ENCODE measurements around the gene PAX3.

The PAX3 gene

DNA sequence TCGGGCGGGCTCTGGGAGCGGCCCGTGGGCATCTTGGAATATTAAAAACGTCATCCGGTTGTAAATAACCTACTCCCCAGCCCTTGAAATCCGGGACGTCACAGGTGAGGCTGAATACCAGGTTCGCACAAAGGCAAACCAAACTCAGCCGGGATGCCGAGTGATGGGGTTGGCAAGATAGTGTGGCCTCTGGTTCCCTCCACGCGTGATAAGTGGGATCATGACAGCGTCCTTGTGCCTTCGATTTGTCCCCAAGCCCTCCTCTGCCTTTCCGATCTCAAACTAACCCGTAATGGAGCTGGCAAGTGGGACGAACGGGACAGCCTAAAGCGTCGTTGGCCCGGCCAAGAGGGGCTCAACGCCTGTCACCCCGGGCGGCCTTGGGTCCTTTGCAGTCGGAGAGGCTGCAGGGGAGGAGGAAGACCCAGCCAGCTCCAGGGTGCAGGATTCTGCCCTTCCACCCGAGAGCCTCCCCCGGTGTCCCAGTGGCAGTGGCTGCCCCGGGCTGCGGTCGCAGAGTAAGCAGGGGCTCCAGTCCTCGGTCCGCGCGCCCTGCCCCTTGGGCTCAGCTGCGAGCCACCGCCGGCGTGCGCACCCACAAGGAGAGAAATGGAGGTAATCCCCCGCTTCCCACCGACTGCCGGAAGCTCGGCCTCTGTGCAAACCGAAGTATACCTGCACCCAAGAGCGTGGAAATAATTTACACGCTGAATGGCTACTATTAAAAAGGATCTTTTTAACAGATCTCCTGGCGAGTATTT lies 13.4 kb upstream of the PAX3 start:
- no peak for DNase-seq (ENCODE audit: extremely low spot score)
- TF ChIP-seq SUZ12 (IDR thresholded peaks at IDR 0.05) (no peak), SP1 (IDR thresholded peaks at IDR 0.05) (no peak), ARNT (IDR thresholded peaks at IDR 0.05) (no peak)
- POLR2A ChIA-PET, result interaction anchor here (0.9 kb wide), 1 partner anchor 13 kb away, joined by 5 read pairs; the partner anchor contains the start of gene PAX3
- CTCF ChIA-PET, result interaction anchor here (0.6 to 0.8 kb wide), 2 partner anchors 252 to 286 kb away, joined by 3 read pairs; no protein-coding TSS in a partner anchor

DNA sequence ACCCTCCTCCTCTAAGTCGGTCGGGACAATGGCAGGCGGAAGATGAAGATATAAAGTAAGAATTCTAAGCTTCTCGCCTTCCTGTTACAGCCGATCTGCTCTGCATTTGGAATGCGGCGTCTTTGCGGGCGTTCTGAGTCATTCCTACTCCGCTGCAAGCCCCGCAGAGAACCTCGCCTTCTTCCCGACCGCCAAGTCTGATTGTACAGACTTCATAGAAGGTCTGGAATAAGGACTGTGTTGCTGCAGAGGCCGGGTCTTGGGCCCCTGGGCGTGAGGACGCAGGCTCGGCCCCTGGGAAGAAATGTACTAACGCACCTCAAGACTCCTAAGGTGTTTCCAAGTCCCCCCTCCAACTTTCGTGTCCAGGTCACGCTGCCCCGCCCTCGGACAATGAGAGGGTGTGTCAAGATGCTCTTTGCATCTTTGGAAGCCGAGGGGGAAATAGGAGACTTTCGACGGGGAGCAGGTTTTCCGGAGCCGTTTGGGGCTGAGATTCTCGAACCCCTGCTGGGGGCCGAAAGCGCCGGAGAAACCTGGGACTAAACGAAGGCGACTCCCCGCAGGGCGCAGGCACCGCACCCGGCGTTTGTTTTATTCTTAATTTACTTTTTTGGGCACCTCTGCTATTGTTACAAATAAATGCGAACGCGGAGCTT lies 12.7 kb upstream of the PAX3 start:
- CTCF ChIA-PET, result no interaction called here

GRCh38 chr2:222310747-222311318 lies 12.0 kb upstream of the PAX3 start:
- ChIA-PET CTCF (no interaction called here), POLR2A (no interaction called here)
- no peak for DNase-seq (ENCODE audit: extremely low spot score)
- TF ChIP-seq CTBP1 (IDR thresholded peaks at IDR 0.05; ENCODE audit: borderline replicate concordance), result no peak
- TF ChIP-seq FOXK2 (IDR thresholded peaks at IDR 0.05), result no peak
- no peak for TF ChIP-seq BHLHE40 (IDR thresholded peaks at IDR 0.05; ENCODE audit: borderline replicate concordance)
- no peak for TF ChIP-seq PKNOX1 (IDR thresholded peaks at IDR 0.05)
- TF ChIP-seq LEF1 (IDR thresholded peaks at IDR 0.05; ENCODE audit: borderline replicate concordance), result no peak
- TF ChIP-seq HDGF (IDR thresholded peaks at IDR 0.05; ENCODE audit: borderline replicate concordance), result no peak
- TF ChIP-seq TARDBP (IDR thresholded peaks at IDR 0.05), result no peak
- TF ChIP-seq SP1 (IDR thresholded peaks at IDR 0.05), result no peak
- no peak for TF ChIP-seq ELF4 (IDR thresholded peaks at IDR 0.05)
- no peak for TF ChIP-seq L3MBTL2 (conservative IDR thresholded peaks at IDR 0.05)
- TF ChIP-seq ZNF384 (IDR thresholded peaks at IDR 0.05), result no peak
- no peak for TF ChIP-seq FOXM1 (IDR thresholded peaks at IDR 0.05; ENCODE audit: borderline replicate concordance)
- no peak for TF ChIP-seq ARNT (IDR thresholded peaks at IDR 0.05)
- TF ChIP-seq SUZ12 (IDR thresholded peaks at IDR 0.05), result no peak
- TF ChIP-seq NFRKB (IDR thresholded peaks at IDR 0.05), result no peak
- no peak for TF ChIP-seq FOXA1 (IDR thresholded peaks at IDR 0.05)

More for the DNA sequence above, 12.7 kb upstream of the PAX3 start:
- POLR2A ChIA-PET, result interaction anchor here (0.9 kb wide), 1 partner anchor 12 kb away, joined by 5 read pairs; the partner anchor contains the start of gene PAX3
- no peak for TF ChIP-seq ARNT (IDR thresholded peaks at IDR 0.05)
- TF ChIP-seq FOXA1 (IDR thresholded peaks at IDR 0.05), result no peak
- no peak for TF ChIP-seq CTBP1 (IDR thresholded peaks at IDR 0.05; ENCODE audit: borderline replicate concordance)
- TF ChIP-seq LEF1 (IDR thresholded peaks at IDR 0.05; ENCODE audit: borderline replicate concordance), result no peak
- no peak for TF ChIP-seq SP1 (IDR thresholded peaks at IDR 0.05)
- TF ChIP-seq HDGF (IDR thresholded peaks at IDR 0.05; ENCODE audit: borderline replicate concordance), result no peak
- DNase-seq (ENCODE audit: extremely low spot score), result no peak

DNA sequence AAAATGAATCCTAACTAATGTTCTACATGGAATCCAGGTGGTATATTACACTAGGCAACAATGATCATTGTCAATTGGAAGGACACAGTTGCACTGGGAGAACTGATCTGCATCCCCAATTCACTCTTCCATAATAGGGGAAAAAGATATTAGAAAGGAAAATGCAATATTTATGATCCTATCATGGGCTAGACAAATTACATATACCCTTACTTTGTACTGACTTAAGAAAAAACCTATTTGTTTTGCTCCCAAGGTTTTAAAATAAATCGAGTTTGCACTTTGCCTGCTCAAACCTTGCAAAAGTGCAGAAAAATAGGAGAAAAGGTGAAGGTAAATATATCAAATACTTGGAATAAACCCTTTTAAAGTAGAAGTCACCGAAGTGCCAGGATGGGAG lies 11.0 kb upstream of the PAX3 start:
- POLR2A ChIA-PET, result no interaction called here
- CTCF ChIA-PET, result interaction anchor here (0.6 kb wide), 1 partner anchor 252 kb away, joined by 3 read pairs; no protein-coding TSS in a partner anchor
- no peak for DNase-seq (ENCODE audit: extremely low spot score)
- no peak for TF ChIP-seq LEF1 (IDR thresholded peaks at IDR 0.05; ENCODE audit: borderline replicate concordance)
- no peak for TF ChIP-seq BHLHE40 (IDR thresholded peaks at IDR 0.05; ENCODE audit: borderline replicate concordance)
- no peak for TF ChIP-seq FOXK2 (IDR thresholded peaks at IDR 0.05)
- no peak for TF ChIP-seq ELF4 (IDR thresholded peaks at IDR 0.05)
- no peak for TF ChIP-seq FOXM1 (IDR thresholded peaks at IDR 0.05; ENCODE audit: borderline replicate concordance)
- TF ChIP-seq SUZ12 (IDR thresholded peaks at IDR 0.05), result no peak
- TF ChIP-seq HDGF (IDR thresholded peaks at IDR 0.05; ENCODE audit: borderline replicate concordance), result no peak
- TF ChIP-seq NFRKB (IDR thresholded peaks at IDR 0.05), result no peak
- no peak for TF ChIP-seq FOXA1 (IDR thresholded peaks at IDR 0.05)
- no peak for TF ChIP-seq CTBP1 (IDR thresholded peaks at IDR 0.05; ENCODE audit: borderline replicate concordance)

DNA sequence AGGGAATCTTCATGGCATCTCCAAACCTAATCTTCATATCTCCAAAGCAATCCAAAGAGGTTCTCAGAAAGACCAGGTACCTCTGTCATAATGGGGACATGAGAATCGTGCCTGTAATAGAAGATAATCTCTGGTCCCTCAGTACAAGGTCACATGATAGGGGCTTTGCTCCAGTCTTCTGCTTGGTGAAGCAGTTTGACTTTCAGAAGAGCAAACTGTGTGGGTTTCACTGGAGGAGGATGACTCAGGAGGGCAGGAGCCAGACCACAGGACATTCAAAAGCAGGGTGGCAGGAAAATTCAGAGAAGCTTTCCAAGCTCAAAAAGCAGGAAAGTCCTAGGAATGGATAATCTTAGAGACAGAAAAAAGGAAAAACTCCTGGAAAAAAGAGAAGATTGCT lies 10.6 kb upstream of the PAX3 start:
- no peak for TF ChIP-seq FOXK2 (IDR thresholded peaks at IDR 0.05)
- no peak for TF ChIP-seq TARDBP (IDR thresholded peaks at IDR 0.05)
- TF ChIP-seq ZNF384 (IDR thresholded peaks at IDR 0.05), result no peak
- TF ChIP-seq NFRKB (IDR thresholded peaks at IDR 0.05), result no peak
- TF ChIP-seq SUZ12 (IDR thresholded peaks at IDR 0.05), result no peak
- no peak for TF ChIP-seq L3MBTL2 (conservative IDR thresholded peaks at IDR 0.05)
- TF ChIP-seq FOXM1 (IDR thresholded peaks at IDR 0.05; ENCODE audit: borderline replicate concordance), result no peak
- no peak for TF ChIP-seq CTBP1 (IDR thresholded peaks at IDR 0.05; ENCODE audit: borderline replicate concordance)
- no peak for TF ChIP-seq PKNOX1 (IDR thresholded peaks at IDR 0.05)
- TF ChIP-seq ELF4 (IDR thresholded peaks at IDR 0.05), result no peak
- no peak for TF ChIP-seq LEF1 (IDR thresholded peaks at IDR 0.05; ENCODE audit: borderline replicate concordance)
- TF ChIP-seq HDGF (IDR thresholded peaks at IDR 0.05; ENCODE audit: borderline replicate concordance), result no peak
- no peak for TF ChIP-seq FOXA1 (IDR thresholded peaks at IDR 0.05)
- ChIA-PET POLR2A (no interaction called here), CTCF (interaction anchor here (0.6 kb wide), 1 partner anchor 253 kb away, joined by 3 read pairs; no protein-coding TSS in a partner anchor)
- DNase-seq (ENCODE audit: extremely low spot score), result no peak
